CD4-positive, CD25-positive, alpha-beta regulatory T cell (primary cell): Measurements from ENCODE around the gene DEPDC7. TPM values are rescaled to one million over a fixed set of nuclear protein-coding genes. Genes with fewer than 3 reads are reported as not detected.
"Not testable (repeated sequence)": the region's sequence is repeated elsewhere in the genome, so short reads cannot be mapped to it uniquely, and the experiment has no call there.

Experiments used
- ATAC-seq, 2 donors: fragments of 150-1000 bp; cut with Tn5 transposase; one replicate each; pipeline ENCODE4 v1.10.0; 2021; ENCODE audit warnings: low read depth in 2 of 2, moderate number of reproducible peaks in 2 of 2, moderate library complexity in 1 of 2
- DNase-seq, 3 donors: peaks; one replicate each; pipeline versions ENCODE4 v3.0.0 to v3.0.0-alpha.2; 2012 to 2022; ENCODE audit warnings: mixed read lengths in 1 of 3
- H3K27ac ChIP-seq: one replicate; pipeline ENCODE4 v1.7.0; 2013; ENCODE audit warnings: mild to moderate bottlenecking, low read length; ENCODE audit not compliant: insufficient read depth, poor library complexity, severe bottlenecking
- H3K27me3 ChIP-seq: one replicate; pipeline ENCODE4 v1.7.0; 2013; ENCODE audit warnings: low read length; ENCODE audit not compliant: control insufficient read depth, insufficient read depth
- H3K36me3 ChIP-seq: one replicate; pipeline ENCODE4 v1.7.0; 2013; ENCODE audit warnings: mild to moderate bottlenecking, low read length, moderate library complexity; ENCODE audit not compliant: control insufficient read depth, insufficient read depth
- H3K4me1 ChIP-seq: 2 replicates; pipeline ENCODE4 v1.7.0; 2013; ENCODE audit warnings: mild to moderate bottlenecking, low read length; ENCODE audit not compliant: insufficient read depth, control insufficient read depth, poor library complexity, severe bottlenecking
- H3K4me3 ChIP-seq: one replicate; pipeline ENCODE4 v1.7.0; 2013; ENCODE audit warnings: low read depth, mild to moderate bottlenecking, low read length, moderate library complexity
- H3K9me3 ChIP-seq, 2 experiments: 1 replicate in 1 of 2; 2 replicates in 1 of 2; pipeline ENCODE4 v1.7.0; 2013; ENCODE audit warnings: low read length in 2 of 2, mild to moderate bottlenecking in 1 of 2, moderate library complexity in 1 of 2; ENCODE audit not compliant: control insufficient read depth in 2 of 2
- H3K27ac Mint-ChIP-seq, 3 donors: one replicate each; pipeline ENCODE4 v1.8.0; 2020 to 2022; ENCODE audit warnings: mild to moderate bottlenecking in 3 of 3, mixed read lengths in 3 of 3, moderate library complexity in 2 of 3
- H3K27me3 Mint-ChIP-seq: one replicate; pipeline ENCODE4 v1.8.0; 2022; ENCODE audit warnings: mild to moderate bottlenecking, mixed read lengths
- H3K36me3 Mint-ChIP-seq: one replicate; pipeline ENCODE4 v1.8.0; 2020; ENCODE audit warnings: mixed read lengths
- H3K4me1 Mint-ChIP-seq, 4 donors: one replicate each; pipeline ENCODE4 v1.8.0; 2020 to 2022; ENCODE audit warnings: mixed read lengths in 4 of 4, mild to moderate bottlenecking in 1 of 4
- H3K4me3 Mint-ChIP-seq, 4 donors: one replicate each; pipeline ENCODE4 v1.8.0; 2020 to 2022; ENCODE audit warnings: mild to moderate bottlenecking in 4 of 4, mixed read lengths in 4 of 4, moderate library complexity in 3 of 4
- H3K9me3 Mint-ChIP-seq, 7 donors: one replicate each; pipeline ENCODE4 v1.8.0; 2020 to 2022; ENCODE audit warnings: mixed read lengths in 7 of 7, mild to moderate bottlenecking in 3 of 7, moderate library complexity in 2 of 7
- polyA plus RNA-seq, 4 donors: library from polyadenylated mRNA; unstranded; fragments of 300-500 nt; fragmentation: Illumina TruSeq; gene quantifications; one replicate each; pipeline ENCODE4 v1.2.3, GENCODE V29; 2021
- total RNA-seq: library from RNA; stranded (reverse); gene quantifications from one replicate; pipeline ENCODE4 v1.2.3, GENCODE V29; 2022

Gene DEPDC7
- total and polyA plus RNA-seq, 5 donors from 2014 or later, result 0.60 to 1.5 (median 0.75) TPM

DNA sequence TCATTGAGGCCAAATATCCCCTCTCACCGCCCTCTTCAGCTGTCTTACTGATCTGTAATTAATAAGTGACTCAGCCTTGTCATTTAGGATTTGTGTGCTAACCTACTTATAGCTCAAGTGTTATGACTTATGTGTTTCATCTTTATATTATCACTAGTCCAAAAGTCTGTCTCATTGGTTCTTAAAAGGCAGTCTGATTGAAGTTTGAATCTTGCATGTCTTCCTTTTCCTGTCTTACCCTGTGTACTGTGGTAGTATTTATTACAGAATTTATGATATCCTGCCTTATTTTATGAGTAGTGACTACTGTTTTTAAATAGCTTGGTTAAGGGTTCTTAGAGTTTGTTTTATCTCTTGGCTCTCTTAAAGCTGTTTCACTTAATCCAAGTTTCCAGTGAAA is 6.3 kb downstream of the DEPDC7 start:
- no peaks in the 10 kb centered on the region for H3K4me1 ChIP-seq
- Mint-ChIP-seq H3K4me3 (peak overlapping the region in 1 of 4 donors; percentile 28), H3K27me3 (peaks cover 68% of the 10 kb centered on the region), H3K36me3 (no peaks in the 10 kb centered on the region), H3K9me3 (peaks cover 0 to 1% (median 0%) of the 10 kb centered on the region in 7 donors), H3K4me1 (peaks cover 0 to 24% (median 8%) of the 10 kb centered on the region in 4 donors), H3K27ac (peak overlapping the region in 1 of 3 donors; percentile 61)
- ATAC-seq (peak; percentile 40 to 65), DNase-seq (peak in 1 of 3 donors; percentile 11)
- H3K27me3 ChIP-seq, result peaks cover 25% of the 10 kb centered on the region
- no peaks in the 10 kb centered on the region for H3K36me3 ChIP-seq
- no peak overlapping the region for H3K27ac ChIP-seq
- H3K4me3 ChIP-seq, result no peak overlapping the region
- H3K9me3 ChIP-seq, result no peaks in the 10 kb centered on the region

DNA sequence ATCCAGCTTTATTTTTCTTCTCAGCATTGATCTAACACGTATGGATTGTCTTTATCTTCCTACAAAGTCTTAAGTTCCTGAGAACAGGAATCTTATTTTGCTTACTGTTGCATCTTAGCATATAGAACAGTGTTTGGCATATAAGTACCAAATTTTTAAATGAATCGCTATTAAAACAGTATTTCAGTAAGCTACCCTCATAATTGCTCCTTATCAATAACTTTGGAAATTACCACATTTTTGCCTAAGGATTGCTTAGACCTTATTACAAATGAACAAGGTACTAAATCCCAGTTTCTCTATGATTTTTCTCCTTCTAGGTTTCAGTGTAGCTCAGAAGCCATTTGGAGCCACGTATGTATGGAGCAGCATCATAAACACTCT is 9.7 kb downstream of the DEPDC7 start:
- no peaks in the 10 kb centered on the region for H3K4me1 ChIP-seq
- Mint-ChIP-seq H3K4me1 (peaks cover 0 to 14% (median 6%) of the 10 kb centered on the region in 4 donors), H3K36me3 (no peaks in the 10 kb centered on the region), H3K4me3 (no peak overlapping the region), H3K9me3 (peaks cover 0 to 1% (median 0%) of the 10 kb centered on the region in 7 donors), H3K27me3 (peaks cover 50% of the 10 kb centered on the region), H3K27ac (no peak overlapping the region)
- H3K27ac ChIP-seq, result no peak overlapping the region
- DNase-seq, result no peak
- H3K4me3 ChIP-seq, result no peak overlapping the region
- no peaks in the 10 kb centered on the region for H3K36me3 ChIP-seq
- ATAC-seq, result no peak
- H3K9me3 ChIP-seq, result no peaks in the 10 kb centered on the region
- peaks cover 4% of the 10 kb centered on the region for H3K27me3 ChIP-seq

DNA sequence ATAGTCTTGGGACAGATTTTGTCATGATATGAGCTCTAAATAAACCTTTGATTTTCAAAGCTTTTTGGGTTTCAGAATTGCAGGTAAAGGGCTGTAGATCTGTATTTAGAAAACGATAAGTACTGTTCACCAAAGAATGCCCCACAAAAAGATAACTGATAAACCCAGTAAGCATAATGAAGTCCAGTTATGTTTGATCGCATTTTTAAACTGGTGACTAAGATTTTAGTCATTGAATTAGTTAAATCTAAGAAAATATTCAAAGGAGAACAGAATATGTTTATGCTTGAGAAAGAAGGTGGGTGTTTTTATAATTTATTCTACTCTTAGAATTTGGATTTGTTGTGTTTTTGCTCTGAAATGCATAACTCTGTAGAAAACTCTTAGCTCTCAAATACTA is 11.6 kb downstream of the DEPDC7 start:
- H3K27ac Mint-ChIP-seq, result no peak overlapping the region
- H3K4me3 Mint-ChIP-seq, result no peak overlapping the region
- H3K4me3 ChIP-seq, result no peak overlapping the region
- peaks cover 8% of the 10 kb centered on the region for H3K27me3 ChIP-seq
- DNase-seq (no peak), ATAC-seq (no peak)
- H3K27me3 Mint-ChIP-seq, result peaks cover 57% of the 10 kb centered on the region
- no peaks in the 10 kb centered on the region for H3K36me3 Mint-ChIP-seq
- H3K9me3 ChIP-seq, result no peaks in the 10 kb centered on the region
- H3K4me1 Mint-ChIP-seq, result peaks cover 0 to under 1% (median under 1%) of the 10 kb centered on the region in 4 donors
- H3K4me1 ChIP-seq, result no peaks in the 10 kb centered on the region
- no peaks in the 10 kb centered on the region for H3K36me3 ChIP-seq
- peaks cover 0 to 1% (median 0%) of the 10 kb centered on the region in 7 donors for H3K9me3 Mint-ChIP-seq
- no peak overlapping the region for H3K27ac ChIP-seq

DNA sequence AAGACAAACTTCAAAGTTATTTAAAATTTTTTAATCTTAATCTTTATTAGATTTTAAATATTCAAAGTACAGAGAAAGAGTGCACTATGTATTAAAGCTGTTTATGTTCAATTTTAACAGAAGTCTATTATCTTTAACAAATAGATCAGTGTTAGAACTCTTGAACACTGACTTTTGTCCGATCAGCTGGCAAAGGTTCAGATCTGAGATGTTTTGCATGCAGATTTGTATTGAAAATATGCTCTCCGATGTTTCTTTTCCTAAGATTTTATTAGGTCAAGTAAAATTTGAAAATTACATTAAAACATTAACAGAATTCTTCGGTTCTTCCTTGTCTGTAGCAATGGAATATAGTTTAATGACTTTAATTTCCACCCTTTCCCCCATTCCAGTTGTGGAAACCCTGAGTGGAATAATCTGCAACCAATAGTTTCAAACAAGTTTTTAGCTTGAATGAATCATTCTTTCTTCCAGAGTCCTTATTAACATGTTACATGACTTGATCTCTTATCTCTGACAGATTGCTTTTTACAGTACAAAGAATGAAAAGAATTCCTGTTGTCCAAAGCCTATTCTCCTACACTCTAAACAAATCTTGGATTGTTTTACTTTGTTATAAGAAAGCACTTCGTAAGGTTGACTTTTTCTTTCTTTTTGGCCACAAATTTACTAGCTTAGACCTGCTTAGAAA is 12.3 kb downstream of the DEPDC7 start:
- no peak overlapping the region for H3K27ac ChIP-seq
- Mint-ChIP-seq H3K4me1 (no peaks in the 10 kb centered on the region), H3K4me3 (peak overlapping the region in 1 of 4 donors; percentile 40), H3K36me3 (no peaks in the 10 kb centered on the region), H3K27ac (peak overlapping the region in 1 of 3 donors; percentile 46), H3K9me3 (peaks cover 0 to 1% (median 0%) of the 10 kb centered on the region in 7 donors), H3K27me3 (peaks cover 60% of the 10 kb centered on the region)
- no peaks in the 10 kb centered on the region for H3K4me1 ChIP-seq
- no peak overlapping the region for H3K4me3 ChIP-seq
- DNase-seq (no peak), ATAC-seq (no peak)
- peaks cover 11% of the 10 kb centered on the region for H3K27me3 ChIP-seq
- no peaks in the 10 kb centered on the region for H3K9me3 ChIP-seq
- H3K36me3 ChIP-seq, result no peaks in the 10 kb centered on the region

DNA sequence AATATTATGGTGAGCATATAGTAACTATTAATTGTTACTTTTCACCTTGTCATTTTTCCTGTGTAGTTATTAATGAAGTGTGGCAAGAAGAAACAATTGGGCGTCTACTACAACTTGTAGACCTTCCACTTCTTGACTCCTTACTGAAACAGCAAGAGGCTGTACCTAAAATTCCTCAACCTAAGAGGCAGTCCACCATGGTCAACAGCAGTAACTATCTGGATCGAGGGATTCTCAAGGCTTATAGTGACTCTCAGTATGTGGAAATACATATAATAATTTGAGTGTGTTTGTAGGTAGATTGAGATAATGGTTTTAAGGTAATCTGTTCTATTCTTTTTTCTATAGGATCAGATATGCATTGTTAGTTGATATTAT is 12.8 kb downstream of the DEPDC7 start:
- ATAC-seq, result no peak

DNA sequence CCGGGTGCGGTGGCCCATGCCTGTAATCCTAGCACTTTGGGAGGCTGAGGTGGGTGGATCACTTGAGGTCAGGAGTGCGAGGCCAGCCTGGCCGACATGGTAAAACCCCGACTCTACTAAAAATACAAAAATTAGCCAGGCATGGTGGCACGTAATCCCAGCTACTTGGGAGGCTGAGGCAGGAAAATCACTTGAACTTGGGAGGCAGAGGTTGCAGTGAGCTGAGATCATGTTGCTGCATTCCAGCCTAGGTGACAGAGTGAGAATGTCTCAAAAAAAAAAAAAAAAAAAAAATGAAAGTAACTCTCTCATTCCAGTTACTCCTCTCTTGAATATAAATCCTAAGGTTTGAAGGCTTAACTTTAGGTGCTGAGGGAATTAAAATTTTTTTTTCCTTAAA is 13.5 kb downstream of the DEPDC7 start:
- not testable (repeated sequence) for H3K27ac ChIP-seq, H3K4me1 ChIP-seq, H3K36me3 Mint-ChIP-seq, H3K4me1 Mint-ChIP-seq, H3K4me3 ChIP-seq, H3K4me3 Mint-ChIP-seq, H3K9me3 ChIP-seq, H3K9me3 Mint-ChIP-seq, H3K27ac Mint-ChIP-seq, DNase-seq, H3K36me3 ChIP-seq, ATAC-seq
- peaks cover 21% of the 10 kb centered on the region for H3K27me3 ChIP-seq
- H3K27me3 Mint-ChIP-seq, result peaks cover 54% of the 10 kb centered on the region

More for the DNA sequence above, 12.8 kb downstream of the DEPDC7 start:
- Histone ChIP-seq H3K27ac (no peak overlapping the region), H3K27me3 (peaks cover 16% of the 10 kb centered on the region), H3K4me1 (no peaks in the 10 kb centered on the region), H3K9me3 (no peaks in the 10 kb centered on the region), H3K36me3 (no peaks in the 10 kb centered on the region), H3K4me3 (no peak overlapping the region)
- no peak overlapping the region for H3K4me3 Mint-ChIP-seq
- no peak for DNase-seq
- H3K36me3 Mint-ChIP-seq, result no peaks in the 10 kb centered on the region
- peaks cover 59% of the 10 kb centered on the region for H3K27me3 Mint-ChIP-seq
- H3K4me1 Mint-ChIP-seq, result no peaks in the 10 kb centered on the region
- H3K27ac Mint-ChIP-seq, result peak overlapping the region in 1 of 3 donors; percentile 46
- H3K9me3 Mint-ChIP-seq, result peaks cover 0 to 1% (median 0%) of the 10 kb centered on the region in 7 donors

DNA sequence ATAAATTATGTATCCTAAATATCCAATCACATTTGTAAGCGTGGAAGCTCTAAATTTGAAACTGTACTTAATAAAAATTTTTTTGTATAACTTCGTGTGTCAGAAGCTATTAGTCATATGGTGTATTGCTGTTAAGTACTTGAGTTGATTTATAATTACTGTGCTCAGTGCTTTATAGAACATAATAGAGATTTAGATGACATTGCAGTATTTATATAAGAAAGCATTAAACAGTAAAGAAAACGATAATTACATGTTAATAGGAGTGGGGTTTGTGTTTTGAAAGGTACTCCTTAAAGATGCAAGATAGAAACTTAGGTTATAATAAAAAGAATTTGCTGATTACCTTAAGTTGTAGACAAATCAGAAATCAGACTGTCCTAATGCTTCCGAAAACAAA is 17.8 kb downstream of the DEPDC7 start:
- no peaks in the 10 kb centered on the region for H3K9me3 ChIP-seq

DNA sequence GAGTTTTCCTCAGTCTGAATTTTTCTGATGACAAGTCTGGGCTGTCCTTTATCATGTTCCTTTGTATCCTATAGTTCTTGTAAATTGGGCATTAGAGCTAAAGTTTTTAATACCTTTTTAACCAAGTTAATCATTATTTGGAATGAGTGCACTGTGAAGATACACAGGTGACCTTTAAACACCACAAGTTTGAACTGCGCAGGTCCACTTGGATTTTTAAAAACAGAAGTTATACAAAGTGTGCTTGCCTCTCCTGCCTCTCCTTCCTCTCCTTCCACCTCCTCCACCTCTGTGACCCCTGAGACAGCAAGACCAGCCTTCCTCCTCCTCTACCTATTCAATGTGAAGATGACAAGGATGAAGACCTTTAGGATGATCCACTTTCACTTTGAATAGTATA is 19.3 kb downstream of the DEPDC7 start:
- H3K27me3 ChIP-seq, result peaks cover 26% of the 10 kb centered on the region
- Mint-ChIP-seq H3K27me3 (peaks cover 46% of the 10 kb centered on the region), H3K9me3 (peaks cover 0 to 1% (median 0%) of the 10 kb centered on the region in 7 donors), H3K4me3 (peak overlapping the region in 1 of 4 donors; percentile 27), H3K27ac (peak overlapping the region in 1 of 3 donors; percentile 72), H3K4me1 (peaks cover 0 to 8% (median 5%) of the 10 kb centered on the region in 4 donors), H3K36me3 (no peaks in the 10 kb centered on the region)
- peaks cover 4% of the 10 kb centered on the region for H3K4me1 ChIP-seq
- no peaks in the 10 kb centered on the region for H3K9me3 ChIP-seq
- DNase-seq (no peak), ATAC-seq (no peak)
- no peak overlapping the region for H3K4me3 ChIP-seq
- H3K27ac ChIP-seq, result no peak overlapping the region
- no peaks in the 10 kb centered on the region for H3K36me3 ChIP-seq

More for the DNA sequence above, 17.8 kb downstream of the DEPDC7 start:
- Histone ChIP-seq H3K36me3 (no peaks in the 10 kb centered on the region), H3K27me3 (peaks cover 26% of the 10 kb centered on the region), H3K4me1 (no peaks in the 10 kb centered on the region), H3K4me3 (no peak overlapping the region), H3K27ac (no peak overlapping the region)
- Mint-ChIP-seq H3K36me3 (no peaks in the 10 kb centered on the region), H3K27me3 (peaks cover 44% of the 10 kb centered on the region), H3K4me1 (peaks cover 0 to 2% (median under 1%) of the 10 kb centered on the region in 4 donors), H3K4me3 (no peak overlapping the region), H3K27ac (peak overlapping the region in 1 of 3 donors; percentile 26), H3K9me3 (peaks cover 0 to 1% (median 0%) of the 10 kb centered on the region in 7 donors)
- ATAC-seq (no peak), DNase-seq (no peak)
